Esophagus squamous epithelium (tissue), 5 donors: Measurements from ENCODE around the gene TSPAN4. TPM values are rescaled to one million over a fixed set of nuclear protein-coding genes. Genes with fewer than 3 reads are reported as not detected.

Experiments used
- DNase-seq: peaks from one replicate; lab custom pipeline; 2025; lab: John Stamatoyannopoulos, UW
- H3K27ac ChIP-seq, 4 donors: fragments of 200-600 bp; sonication (generic); one replicate each; pipeline ENCODE4 v1.5.1; 2016 to 2019; ENCODE audit warnings: mild to moderate bottlenecking in 1 of 4
- H3K27me3 ChIP-seq, 4 donors: fragments of 200-600 bp; sonication (generic); 1 replicate in 3 of 4; 2 replicates in 1 of 4; pipeline versions ENCODE4 v1.5.1 to v1.6.0; 2017 to 2021; ENCODE audit warnings: antibody characterized with exemption in 1 of 4
- H3K36me3 ChIP-seq, 3 donors: fragments of 200-600 bp; sonication (generic); one replicate each; pipeline ENCODE4 v1.5.1; 2016 to 2019
- H3K4me1 ChIP-seq, 3 donors: fragments of 200-600 bp; sonication (generic); one replicate each; pipeline ENCODE4 v1.5.1; 2017 to 2019
- H3K4me3 ChIP-seq, 4 donors: fragments of 200-600 bp; sonication (generic); 1 replicate in 3 of 4; 2 replicates in 1 of 4; pipeline ENCODE4 v1.5.1; 2016 to 2019; ENCODE audit warnings: mild to moderate bottlenecking in 2 of 4, moderate library complexity in 1 of 4
- H3K9me3 ChIP-seq, 3 donors: fragments of 200-600 bp; sonication (generic); one replicate each; pipeline ENCODE4 v1.5.1; 2016 to 2019
- POLR2A ChIP-seq, 4 donors: fragments of 450-650 bp; IDR thresholded peaks; one replicate each; pipeline ENCODE4 v1.6.1; 2017; ENCODE audit warnings: antibody characterized with exemption in 4 of 4, mild to moderate bottlenecking in 4 of 4, moderate library complexity in 3 of 4
- WGBS, 2 donors: methylation state at CpG; one replicate each; pipeline ENCODE4 v1.1.5; 2018; 5-methylcytosine and 5-hydroxymethylcytosine counted together
- intact Hi-C: fragments of 100-400 bp; cut with DNase I; formaldehyde crosslinking; loops from one replicate; pipeline ENCODE4 v1.15.0; 2022
- total RNA-seq, 4 donors: library from RNA; depleted of rRNA; stranded (reverse); fragments of >200 nt; gene quantifications; one replicate each; pipeline ENCODE4 v1.1.0, GENCODE V29; 2016
- TF ChIP-seq, protein P1 (sequence below), 6 experiments: fragments of 450-650 bp in 4 of 6; fragments of 200-600 bp in 2 of 6; sonication (generic) in 2 of 6; IDR thresholded peaks; one replicate each; pipeline ENCODE4 v1.5.1; 2016 to 2019; ENCODE audit warnings: antibody characterized with exemption in 6 of 6, mild to moderate bottlenecking in 4 of 6, moderate library complexity in 4 of 6
- donor health status: DM: yes; HTN: yes; CAD: no.

The TSPAN4 gene
- total RNA-seq, 4 donors from 2014 or later, result 6.8 to 59.7 (median 19.0) TPM

DNA sequence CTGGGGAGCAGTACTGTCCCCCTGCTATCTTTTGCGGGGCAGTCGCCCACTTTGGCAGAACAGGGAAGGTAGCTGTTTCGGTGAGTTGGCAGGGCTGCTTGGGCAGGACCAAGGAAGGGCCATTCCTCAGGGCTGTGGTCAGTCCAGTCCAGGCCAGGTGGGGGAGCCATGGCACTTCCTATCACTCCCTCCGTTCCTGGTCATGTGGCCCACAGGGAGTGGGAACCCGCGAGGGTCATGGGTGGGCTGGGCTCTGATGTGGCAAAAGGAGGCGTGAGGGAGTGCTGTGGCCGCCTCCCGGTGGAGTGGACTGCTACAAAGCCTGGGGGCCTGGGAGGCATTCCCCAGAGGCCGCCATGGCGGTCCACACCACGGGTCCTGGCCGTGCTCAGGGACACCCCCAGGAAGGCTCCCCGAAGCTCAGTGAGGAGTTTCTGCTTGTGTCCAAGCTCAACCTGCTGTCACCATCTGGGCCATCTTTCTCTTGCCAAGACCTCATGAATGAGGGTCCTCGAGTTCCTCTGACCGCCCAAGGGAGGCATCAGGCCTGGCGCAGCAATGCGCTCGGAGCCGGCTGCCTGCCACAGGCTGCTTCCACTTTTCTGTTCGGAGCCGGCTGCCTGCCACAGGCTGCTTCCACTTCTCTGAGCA is 56.0 kb downstream of the TSPAN4 start:
- Histone ChIP-seq H3K27me3 (no peaks in the 10 kb centered on the region), H3K27ac (no peak overlapping the region), H3K4me1 (no peaks in the 10 kb centered on the region), H3K36me3 (peaks cover 48 to 69% (median 49%) of the 10 kb centered on the region in 3 donors), H3K4me3 (no peak overlapping the region), H3K9me3 (no peaks in the 10 kb centered on the region)
- DNase-seq, result no peak
- no peak for TF ChIP-seq POLR2A (IDR thresholded peaks at IDR 0.05)
- TF ChIP-seq, protein P1, sequence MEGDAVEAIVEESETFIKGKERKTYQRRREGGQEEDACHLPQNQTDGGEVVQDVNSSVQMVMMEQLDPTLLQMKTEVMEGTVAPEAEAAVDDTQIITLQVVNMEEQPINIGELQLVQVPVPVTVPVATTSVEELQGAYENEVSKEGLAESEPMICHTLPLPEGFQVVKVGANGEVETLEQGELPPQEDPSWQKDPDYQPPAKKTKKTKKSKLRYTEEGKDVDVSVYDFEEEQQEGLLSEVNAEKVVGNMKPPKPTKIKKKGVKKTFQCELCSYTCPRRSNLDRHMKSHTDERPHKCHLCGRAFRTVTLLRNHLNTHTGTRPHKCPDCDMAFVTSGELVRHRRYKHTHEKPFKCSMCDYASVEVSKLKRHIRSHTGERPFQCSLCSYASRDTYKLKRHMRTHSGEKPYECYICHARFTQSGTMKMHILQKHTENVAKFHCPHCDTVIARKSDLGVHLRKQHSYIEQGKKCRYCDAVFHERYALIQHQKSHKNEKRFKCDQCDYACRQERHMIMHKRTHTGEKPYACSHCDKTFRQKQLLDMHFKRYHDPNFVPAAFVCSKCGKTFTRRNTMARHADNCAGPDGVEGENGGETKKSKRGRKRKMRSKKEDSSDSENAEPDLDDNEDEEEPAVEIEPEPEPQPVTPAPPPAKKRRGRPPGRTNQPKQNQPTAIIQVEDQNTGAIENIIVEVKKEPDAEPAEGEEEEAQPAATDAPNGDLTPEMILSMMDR (IDR thresholded peaks at IDR 0.05), result no peak
- intact Hi-C loops, result no loop called here
- WGBS, 2 donors, result 83 to 94% methylated on average over 6 to 8 of the region's 22 CpGs

DNA sequence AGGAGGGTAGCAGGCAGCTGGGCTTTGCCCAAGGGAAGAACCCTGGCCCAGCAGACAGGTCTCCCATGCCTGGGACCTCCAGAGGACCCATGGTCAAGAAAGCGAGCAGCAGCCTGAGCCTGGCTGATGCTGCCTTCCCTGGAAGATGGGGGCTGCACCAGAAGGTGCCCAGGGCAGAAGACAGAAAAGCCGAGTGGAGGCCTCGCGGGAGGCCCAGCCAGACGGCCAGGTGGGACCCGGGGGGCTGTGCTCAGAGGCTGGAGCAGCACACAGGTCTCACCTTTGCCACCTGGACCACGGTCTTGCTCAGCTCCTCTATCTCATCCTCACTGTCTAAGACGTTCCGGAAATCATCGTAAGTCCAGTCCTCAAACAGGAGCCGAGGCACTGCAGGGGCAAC is 57.1 kb downstream of the TSPAN4 start:
- intact Hi-C loops, result no loop called here
- TF ChIP-seq, protein P1 (IDR thresholded peaks at IDR 0.05), result no peak
- TF ChIP-seq POLR2A (IDR thresholded peaks at IDR 0.05), result no peak
- no peak for DNase-seq
- Histone ChIP-seq H3K9me3 (no peaks in the 10 kb centered on the region), H3K36me3 (peaks cover 53 to 75% (median 55%) of the 10 kb centered on the region in 3 donors), H3K27ac (no peak overlapping the region), H3K4me3 (no peak overlapping the region), H3K27me3 (no peaks in the 10 kb centered on the region), H3K4me1 (no peaks in the 10 kb centered on the region)
- WGBS, 2 donors, result 100% methylated on average over 5 of the region's 11 CpGs; no CpG with 5 or more reads in 1 of the 2 donors

GRCh38 chr11:900545-900944 is 57.9 kb downstream of the TSPAN4 start:
- no peak overlapping the region for H3K4me3 ChIP-seq
- no peaks in the 10 kb centered on the region for H3K27me3 ChIP-seq
- DNase-seq, result no peak
- intact Hi-C loops, result no loop called here
- no peak overlapping the region for H3K27ac ChIP-seq
- H3K36me3 ChIP-seq, result peaks cover 53 to 79% (median 55%) of the 10 kb centered on the region in 3 donors
- no peaks in the 10 kb centered on the region for H3K4me1 ChIP-seq
- TF ChIP-seq POLR2A (IDR thresholded peaks at IDR 0.05), result no peak
- TF ChIP-seq, protein P1 (IDR thresholded peaks at IDR 0.05), result no peak
- no peaks in the 10 kb centered on the region for H3K9me3 ChIP-seq
- no CpG with 5 or more reads among the region's 7 CpGs for WGBS, 2 donors

GRCh38 chr11:901452-902061 is 58.9 kb downstream of the TSPAN4 start:
- WGBS, 2 donors, result 74 to 87% methylated on average over 6 to 12 of the region's 19 CpGs
- Histone ChIP-seq H3K4me1 (no peaks in the 10 kb centered on the region), H3K36me3 (peaks cover 53 to 79% (median 55%) of the 10 kb centered on the region in 3 donors), H3K27ac (no peak overlapping the region), H3K9me3 (no peaks in the 10 kb centered on the region), H3K4me3 (no peak overlapping the region), H3K27me3 (no peaks in the 10 kb centered on the region)
- TF ChIP-seq, protein P1 (IDR thresholded peaks at IDR 0.05), result no peak
- no peak for TF ChIP-seq POLR2A (IDR thresholded peaks at IDR 0.05)
- DNase-seq, result no peak
- intact Hi-C loops, result no loop called here

GRCh38 chr11:904380-904779 is 61.7 kb downstream of the TSPAN4 start:
- no peak for TF ChIP-seq POLR2A (IDR thresholded peaks at IDR 0.05)
- TF ChIP-seq, protein P1 (IDR thresholded peaks at IDR 0.05), result no peak
- WGBS, 2 donors, result 83 to 92% methylated on average over 1 to 2 of the region's 7 CpGs
- DNase-seq, result no peak
- Histone ChIP-seq H3K36me3 (peaks cover 44 to 57% (median 45%) of the 10 kb centered on the region in 3 donors), H3K27ac (no peak overlapping the region), H3K4me3 (no peak overlapping the region), H3K4me1 (peaks cover 0 to 14% (median 2%) of the 10 kb centered on the region in 3 donors), H3K27me3 (no peaks in the 10 kb centered on the region), H3K9me3 (no peaks in the 10 kb centered on the region)
- intact Hi-C loops, result no loop called here
